ENCODE data around the gene CEP85. TPM values are rescaled to one million over a fixed set of nuclear protein-coding genes. Genes with fewer than 3 reads are reported as not detected.
A peak's percentile ranks its signal among the peaks of the same experiment; 100 is the strongest.

CEP85 gene
- total and polyA plus RNA-seq, 9 of the 15 experiments (the other 6 are each of a cell fraction or from before 2014, with no cell fraction given) = 42.1 to 140 (median 92.6) TPM

DNA sequence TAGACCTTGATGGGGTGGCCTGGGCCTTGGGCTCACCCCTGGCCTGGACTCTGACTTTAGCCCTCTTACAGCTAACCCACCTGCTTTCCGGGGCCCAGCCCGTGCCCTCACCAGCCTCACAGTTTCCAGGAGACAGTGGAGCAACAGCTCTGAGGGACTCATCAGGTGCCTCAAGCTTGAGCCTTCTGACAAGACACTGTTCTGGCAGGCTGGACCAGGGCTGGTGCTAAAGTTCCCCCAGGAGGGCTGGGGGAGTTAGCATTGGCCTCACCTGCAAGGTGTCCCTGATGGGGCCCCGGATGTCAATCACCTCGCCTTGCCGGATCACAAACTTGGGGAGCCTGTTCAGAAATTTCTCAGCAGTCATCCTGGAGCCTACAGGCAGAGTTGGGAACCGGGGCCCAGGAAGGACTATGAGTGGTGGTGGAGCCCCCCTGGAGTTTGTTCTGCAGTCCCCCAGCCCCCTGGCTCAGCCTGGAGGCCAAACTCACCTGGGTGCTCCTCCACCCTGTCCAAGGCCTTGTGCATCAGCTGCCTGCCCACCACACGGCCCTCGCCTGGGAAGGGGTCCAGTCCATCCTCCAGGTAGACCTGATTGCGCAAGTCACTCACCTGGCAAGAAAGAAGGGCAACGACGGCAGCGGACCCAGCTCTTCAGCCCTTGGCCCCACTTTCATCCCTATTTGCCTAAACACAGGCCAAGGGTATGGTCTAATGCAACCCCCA, 50.0 kb downstream of the CEP85 start:
- H3K9ac ChIP-seq (ENCODE audit: insufficient read depth in 1 of 2, low read depth in 2 of 2, low read length in 2 of 2) = peak overlapping the region; percentile 49 to 61
- no peak for FAIRE-seq
- no peaks in the 10 kb centered on the region for H3K27me3 ChIP-seq (ENCODE audit: control insufficient read depth in 2 of 2, insufficient read depth in 2 of 2, low read length in 2 of 2)
- no peak overlapping the region for H2AFZ ChIP-seq (ENCODE audit: low read depth, low read length)
- H3K9me1 ChIP-seq (ENCODE audit: control insufficient read depth, insufficient read depth, low read length) = peaks cover 5% of the 10 kb centered on the region
- in situ Hi-C loops (cut with MboI) (no loop called here), intact Hi-C loops (cut with micrococcal nuclease) (loop anchor here (2.0 kb wide), 1 partner anchor 107 kb away; no protein-coding TSS in a partner anchor)
- no peak for ATAC-seq
- POLR2A ChIA-PET = interaction anchor here (0.6 to 2.1 kb wide), 14 partner anchors 8 to 1551 kb away, joined by 3 to 11 read pairs (median 4); no protein-coding TSS in a partner anchor
- peak overlapping the region; percentile 64 for H3K4me2 ChIP-seq (ENCODE audit: insufficient read depth, low read length)
- WGBS (ENCODE audit: insufficient coverage, low coverage, missing lambda C conversion rate) = 89% methylated on average over 10 of the region's 12 CpGs
- CTCF ChIA-PET (ENCODE audit: low intra/inter-chr PET ratio) = interaction anchor here (0.9 to 4.2 kb wide), 6 partner anchors 8 to 133 kb away, joined by 3 to 29 read pairs (median 15); no protein-coding TSS in a partner anchor
- H4K20me1 ChIP-seq (replicated peaks; ENCODE audit: control insufficient read depth, insufficient read depth, low read length) = 0 out of 2 replicates have a peak, but pooled peaks cover 4% of the 10 kb centered on the region
- BruUV-seq (replicated peaks) = no TSS peak
- peaks cover 85 to 99% of the 10 kb centered on the region in 2 experiments for H3K4me1 ChIP-seq (replicated peaks in 1 of 2; ENCODE audit: control insufficient read depth in 2 of 2, insufficient read depth in 2 of 2, low read length in 2 of 2)
- no peaks in the 10 kb centered on the region for H3K9me3 ChIP-seq (replicated peaks; ENCODE audit: control insufficient read depth, insufficient read depth, low read depth, low read length)
- no peak overlapping the region for H3K4me3 ChIP-seq
- peak overlapping the region; percentile 86 for H3K27ac ChIP-seq (ENCODE audit: extremely low read depth, low read depth, low read length)
- DNase-seq (ENCODE audit: extremely low read depth in 1 of 4, low spot score in 3 of 4) = peak in 1 of 4 experiments; percentile 22
- peaks cover 39% of the 10 kb centered on the region for H3K36me3 ChIP-seq (ENCODE audit: control insufficient read depth, insufficient read depth, low read length)
- H3K79me2 ChIP-seq (ENCODE audit: control insufficient read depth, insufficient read depth, low read length) = peaks cover 24% of the 10 kb centered on the region; the same call in 2 of the 3 replicates
- TF ChIP-seq, protein P1, sequence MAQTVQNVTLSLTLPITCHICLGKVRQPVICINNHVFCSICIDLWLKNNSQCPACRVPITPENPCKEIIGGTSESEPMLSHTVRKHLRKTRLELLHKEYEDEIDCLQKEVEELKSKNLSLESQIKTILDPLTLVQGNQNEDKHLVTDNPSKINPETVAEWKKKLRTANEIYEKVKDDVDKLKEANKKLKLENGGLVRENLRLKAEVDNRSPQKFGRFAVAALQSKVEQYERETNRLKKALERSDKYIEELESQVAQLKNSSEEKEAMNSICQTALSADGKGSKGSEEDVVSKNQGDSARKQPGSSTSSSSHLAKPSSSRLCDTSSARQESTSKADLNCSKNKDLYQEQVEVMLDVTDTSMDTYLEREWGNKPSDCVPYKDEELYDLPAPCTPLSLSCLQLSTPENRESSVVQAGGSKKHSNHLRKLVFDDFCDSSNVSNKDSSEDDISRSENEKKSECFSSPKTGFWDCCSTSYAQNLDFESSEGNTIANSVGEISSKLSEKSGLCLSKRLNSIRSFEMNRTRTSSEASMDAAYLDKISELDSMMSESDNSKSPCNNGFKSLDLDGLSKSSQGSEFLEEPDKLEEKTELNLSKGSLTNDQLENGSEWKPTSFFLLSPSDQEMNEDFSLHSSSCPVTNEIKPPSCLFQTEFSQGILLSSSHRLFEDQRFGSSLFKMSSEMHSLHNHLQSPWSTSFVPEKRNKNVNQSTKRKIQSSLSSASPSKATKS (CRISPR knock-in tag; IDR thresholded peaks at IDR 0.05) = no peak
- TF ChIP-seq HDAC3 (IDR thresholded peaks at IDR 0.05; ENCODE audit: borderline replicate concordance, partially characterized antibody) (no peak), POLR2G (IDR thresholded peaks at IDR 0.05; ENCODE audit: low read depth, low read length) (peak; percentile 70), IRF9 (tag; IDR thresholded peaks at IDR 0.05) (peak; percentile 57; the same call in 1 of the 2 replicates), ZNF766 (CRISPR knock-in tag; conservative IDR thresholded peaks at IDR 0.05) (no peak), ZNF609 (CRISPR knock-in tag; IDR thresholded peaks at IDR 0.05; ENCODE audit: borderline replicate concordance) (no peak), WHSC1 (IDR thresholded peaks at IDR 0.05; ENCODE audit: low read length) (peak; percentile 26)
- TF ChIP-seq, protein P2, sequence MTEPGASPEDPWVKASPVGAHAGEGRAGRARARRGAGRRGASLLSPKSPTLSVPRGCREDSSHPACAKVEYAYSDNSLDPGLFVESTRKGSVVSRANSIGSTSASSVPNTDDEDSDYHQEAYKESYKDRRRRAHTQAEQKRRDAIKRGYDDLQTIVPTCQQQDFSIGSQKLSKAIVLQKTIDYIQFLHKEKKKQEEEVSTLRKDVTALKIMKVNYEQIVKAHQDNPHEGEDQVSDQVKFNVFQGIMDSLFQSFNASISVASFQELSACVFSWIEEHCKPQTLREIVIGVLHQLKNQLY (CRISPR knock-in tag; conservative IDR thresholded peaks at IDR 0.05) = no peak

All from K562 (cell line).